Measurements from ENCODE around the gene EFCAB12. TPM values are rescaled to one million over a fixed set of nuclear protein-coding genes. Genes with fewer than 3 reads are reported as not detected.

Gene EFCAB12
- under 0.01 and 0.08 TPM in 2 replicates for total RNA-seq (2014; rRNA removed; shearing (Covaris generic))

DNA sequence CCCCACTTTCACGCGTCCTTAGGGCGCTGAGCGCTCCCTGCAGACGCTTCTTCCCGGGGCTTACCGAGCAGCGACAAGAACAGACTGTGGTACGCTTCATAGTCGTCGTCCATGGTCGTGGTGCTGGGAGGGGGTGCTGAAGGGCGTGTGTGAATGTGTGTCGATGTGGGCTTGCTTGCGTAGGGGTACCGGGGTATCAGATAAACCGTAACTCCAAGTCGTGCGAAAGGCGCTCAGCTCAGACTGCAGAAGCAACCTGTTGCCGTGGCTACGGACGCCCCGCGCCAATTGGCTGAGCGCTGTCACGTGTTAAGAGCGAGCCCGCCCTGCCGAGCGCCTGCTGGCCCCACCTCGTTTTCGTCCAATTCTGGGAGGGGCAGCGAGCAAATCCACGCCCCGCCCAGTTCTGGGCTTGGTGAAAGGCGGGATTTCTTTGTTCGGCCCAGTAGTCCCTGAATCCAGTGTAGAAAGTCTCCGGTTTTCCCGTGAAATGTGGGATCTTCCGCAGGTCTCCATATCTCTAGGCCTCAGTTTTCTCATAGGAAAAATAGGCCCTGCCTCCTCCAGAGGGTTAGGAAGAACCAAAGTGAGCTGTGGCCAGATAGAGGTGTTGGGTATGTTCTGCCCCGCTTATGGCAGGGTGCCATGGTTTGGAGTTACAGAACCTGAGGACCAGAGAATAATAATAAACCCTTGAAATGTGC is at the start of gene EFCAB12:
Gene EFCAB12, minus strand, starts transcription at position 261 of the 704 bp plus-strand sequence. Its CDS starts 148 bp downstream, at position 113.
- DNase-seq (ENCODE audit: low spot score), result peak; percentile 97

DNA sequence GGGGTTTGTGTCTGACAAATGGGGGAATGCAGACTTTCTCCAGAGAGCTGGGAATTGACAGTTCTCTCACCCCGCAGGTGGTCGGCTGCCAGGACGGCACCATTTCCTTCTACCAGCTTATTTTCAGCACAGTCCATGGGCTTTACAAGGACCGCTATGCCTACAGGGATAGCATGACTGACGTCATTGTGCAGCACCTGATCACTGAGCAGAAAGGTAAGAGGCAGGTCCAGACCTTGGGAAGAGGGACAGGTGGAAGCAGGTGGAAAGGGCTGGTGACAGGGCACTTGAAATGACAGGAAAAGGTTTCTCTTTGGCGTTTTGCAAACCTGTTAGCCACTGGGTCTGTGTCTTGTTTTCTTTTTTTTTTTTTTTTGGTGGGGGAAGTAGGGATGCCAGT is 48.1 kb upstream of the EFCAB12 start:
- no peak for DNase-seq (ENCODE audit: low spot score)

DNA sequence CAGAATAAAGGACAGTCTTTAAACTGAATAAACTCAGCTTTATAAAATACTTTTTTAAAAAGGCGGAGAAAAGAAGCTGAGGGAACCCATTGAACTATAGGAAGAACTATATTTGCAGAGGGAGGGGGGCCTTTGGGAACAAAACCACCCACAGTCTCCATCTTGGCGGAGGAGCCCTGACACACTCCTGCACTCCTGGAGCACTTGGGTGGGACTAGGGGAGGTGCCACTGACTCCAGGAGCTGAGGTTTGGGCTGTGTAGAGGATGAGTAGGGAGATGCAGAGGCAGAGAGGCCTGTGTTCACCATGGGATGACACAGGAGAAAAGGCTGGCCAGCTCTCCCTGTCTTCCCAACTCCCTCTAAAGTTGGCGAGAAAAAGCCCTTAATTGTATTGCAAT is 47.4 kb upstream of the EFCAB12 start:
- DNase-seq (ENCODE audit: low spot score), result no peak

DNA sequence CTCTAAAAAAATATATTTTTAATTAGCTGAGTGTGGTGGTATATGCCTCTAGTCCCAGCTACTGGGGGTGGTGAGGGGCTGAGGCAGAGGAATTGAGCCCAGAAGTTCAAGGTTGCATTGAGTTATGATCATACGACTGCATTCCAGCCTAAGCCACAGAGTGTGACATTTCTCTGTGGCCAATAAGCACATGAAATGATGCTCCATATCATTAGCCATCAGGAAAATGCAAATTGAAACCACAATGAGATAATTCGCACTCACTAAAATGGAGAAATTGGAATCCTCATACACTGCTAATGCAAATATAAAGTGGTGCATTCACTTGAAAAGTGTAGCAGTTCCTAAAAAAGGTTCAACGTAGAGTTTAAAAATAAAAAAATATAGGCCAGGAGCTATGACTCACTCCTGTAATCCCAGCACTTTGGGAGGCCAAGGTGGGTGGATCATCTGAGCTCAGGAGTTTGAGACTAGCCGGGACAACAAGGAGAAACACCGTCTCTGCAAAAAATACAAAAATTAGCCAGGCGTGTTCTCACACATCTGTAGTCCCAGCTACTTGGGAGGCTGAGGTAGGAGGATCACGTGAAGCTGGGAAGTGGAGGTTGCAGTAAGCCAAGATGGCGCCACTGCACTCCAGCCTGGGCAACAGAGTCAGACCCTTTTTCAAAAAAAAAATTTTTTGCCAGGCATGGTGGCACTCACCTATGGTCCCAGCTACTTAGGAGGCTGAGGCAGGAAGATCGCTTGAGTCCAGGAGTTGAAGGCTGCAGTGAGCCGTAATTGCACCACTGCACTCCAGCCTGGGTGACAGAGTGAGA is 46.8 kb upstream of the EFCAB12 start:
- no peak for DNase-seq (ENCODE audit: low spot score)

DNA sequence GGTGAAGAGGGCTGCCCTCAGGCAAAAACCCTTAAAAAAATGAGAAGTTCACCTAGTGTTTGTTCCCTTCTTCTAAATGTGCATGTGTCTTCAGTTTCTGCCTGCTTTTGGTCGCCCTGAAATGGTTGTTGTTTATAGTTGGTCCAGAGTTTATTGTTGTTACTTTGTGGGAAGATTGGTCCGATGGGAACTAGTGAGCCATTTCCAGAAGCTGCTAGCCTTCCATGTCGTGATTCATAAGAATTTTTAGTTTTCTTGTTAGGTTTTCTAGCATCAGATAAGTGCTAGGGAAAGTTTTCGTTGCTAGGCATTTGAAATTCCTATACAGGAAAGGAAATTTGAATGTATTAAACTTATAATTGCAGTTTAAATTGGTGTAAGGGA is 45.3 kb upstream of the EFCAB12 start:
- no peak for DNase-seq (ENCODE audit: low spot score)

DNA sequence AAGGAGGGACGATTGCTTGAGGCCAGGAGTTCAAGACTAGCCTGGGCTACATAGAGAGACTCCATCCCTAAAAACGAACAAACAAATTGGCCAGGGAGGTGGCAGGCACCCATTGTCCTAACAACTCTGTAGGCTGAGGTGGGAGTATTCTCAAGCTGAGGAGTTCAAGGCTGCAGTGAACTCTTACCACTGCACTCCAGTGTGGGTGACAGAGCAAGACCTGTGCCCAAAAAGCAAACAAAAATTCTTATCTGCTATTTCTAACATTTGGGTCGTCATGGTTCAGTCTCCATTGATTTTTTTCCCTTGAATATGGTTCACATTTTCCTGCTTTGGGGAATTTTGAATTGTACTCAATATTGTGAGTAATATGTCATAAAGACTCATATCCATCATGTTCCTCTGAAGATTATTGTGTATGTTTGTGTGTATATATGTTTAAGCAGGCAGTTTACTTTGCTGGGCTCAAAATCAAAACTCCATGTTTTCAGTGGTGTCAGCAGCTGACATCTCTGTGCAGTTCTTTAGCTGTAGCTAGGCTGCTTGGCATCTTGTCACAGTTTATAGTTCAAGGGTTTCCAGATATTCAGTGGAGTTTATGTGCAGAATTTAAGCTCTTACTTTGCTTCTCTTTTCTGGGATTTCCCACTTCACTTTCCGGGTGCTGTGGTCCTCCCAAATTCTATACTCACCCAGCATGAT is 44.8 kb upstream of the EFCAB12 start:
- no peak for DNase-seq (ENCODE audit: low spot score)

DNA sequence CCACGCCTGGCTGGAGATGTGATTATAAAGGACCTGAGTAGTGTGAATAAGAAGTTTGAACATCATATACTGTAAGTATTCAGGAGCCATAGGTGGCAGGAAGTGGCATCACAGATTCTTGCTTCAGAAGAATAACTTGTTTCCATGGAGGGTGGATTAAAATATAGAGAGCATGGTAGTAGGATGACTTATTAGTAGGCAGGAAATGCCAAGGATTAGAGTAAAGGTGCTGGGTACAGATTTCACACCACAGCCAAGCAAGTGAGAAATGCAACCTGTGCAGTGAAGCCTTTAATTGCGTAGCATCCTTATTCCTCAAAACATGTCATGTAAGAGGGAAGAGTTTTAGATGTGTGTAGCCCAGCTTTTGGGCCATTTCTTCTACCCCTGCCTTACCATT is 42.4 kb upstream of the EFCAB12 start:
- no peak for DNase-seq (ENCODE audit: low spot score)

DNA sequence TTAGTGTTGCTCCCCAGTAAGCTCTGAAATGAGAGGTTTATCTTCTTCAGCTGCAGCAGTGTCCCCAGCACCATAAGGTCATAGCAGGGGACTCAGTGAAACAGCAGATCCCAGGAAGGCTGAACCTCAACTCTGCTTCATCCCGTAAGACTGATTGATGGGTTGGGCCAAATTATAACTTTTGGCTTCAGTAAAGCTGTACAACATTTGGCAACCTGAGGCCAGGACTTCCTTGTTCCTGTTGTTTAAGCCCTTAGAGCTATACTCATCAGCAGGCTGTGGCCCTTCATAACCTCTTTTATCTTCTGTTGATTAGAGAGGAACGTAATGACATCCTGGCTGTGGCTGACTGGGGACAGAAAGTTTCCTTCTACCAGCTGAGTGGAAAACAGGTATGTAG is 40.6 kb upstream of the EFCAB12 start:
- no peak for DNase-seq (ENCODE audit: low spot score)

DNA sequence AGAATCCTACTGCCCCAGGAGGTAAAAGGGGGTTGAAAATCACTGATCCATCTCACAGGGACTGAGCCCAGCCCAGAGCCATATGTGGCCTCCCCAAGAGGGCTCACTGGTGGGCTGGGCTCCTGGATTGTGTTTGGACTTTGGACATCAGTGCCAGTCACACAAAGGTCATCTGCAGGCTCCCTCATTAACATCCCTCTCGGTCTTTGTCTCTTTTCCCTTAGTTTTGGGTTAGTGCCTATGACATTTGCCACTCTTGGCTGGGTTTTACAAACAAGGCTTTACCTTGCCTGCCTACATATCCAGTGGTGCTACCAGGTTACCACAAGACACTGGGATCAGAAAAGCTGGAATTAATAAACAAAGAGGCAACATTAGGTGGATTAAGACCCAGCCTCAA is 39.5 kb upstream of the EFCAB12 start:
- DNase-seq (ENCODE audit: low spot score), result no peak

DNA sequence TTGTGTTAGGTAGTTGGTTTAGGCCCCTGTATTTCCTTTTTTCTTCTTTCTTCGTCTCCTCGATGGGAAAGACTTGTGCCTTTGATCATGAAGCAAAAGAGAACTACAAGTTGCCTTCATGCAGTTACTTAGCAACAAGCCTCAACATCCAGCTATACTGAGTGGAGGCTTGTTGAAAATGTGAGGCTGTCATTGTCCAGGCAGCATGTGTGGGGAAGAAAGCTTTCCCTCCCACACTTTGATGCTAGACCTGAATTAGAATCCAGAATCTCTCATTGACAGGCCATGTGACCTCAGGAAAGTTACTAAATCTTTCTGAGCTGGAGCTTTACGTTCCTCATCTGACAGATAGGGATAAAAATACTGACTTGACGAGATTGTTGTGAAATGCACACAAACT is 35.3 kb upstream of the EFCAB12 start:
- no peak for DNase-seq (ENCODE audit: low spot score)

DNA sequence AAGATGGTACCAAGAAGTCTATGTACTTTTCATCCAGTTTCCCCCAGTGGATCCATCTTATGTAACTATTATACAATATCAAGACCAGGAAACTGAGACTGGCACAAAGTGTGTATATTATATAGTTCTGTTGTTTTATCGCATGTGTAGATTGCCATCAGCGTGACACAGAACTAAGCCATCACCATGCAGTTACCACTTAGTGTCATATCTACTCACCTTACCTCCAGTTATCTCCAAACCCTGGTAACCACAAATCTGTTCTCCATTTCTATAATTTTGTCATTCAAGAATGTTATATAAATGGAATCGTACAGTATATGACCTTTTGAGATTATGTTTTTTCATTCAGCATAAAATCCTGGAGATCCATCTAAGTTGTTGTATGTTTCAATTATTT is 34.7 kb upstream of the EFCAB12 start:
- DNase-seq (ENCODE audit: low spot score), result no peak

DNA sequence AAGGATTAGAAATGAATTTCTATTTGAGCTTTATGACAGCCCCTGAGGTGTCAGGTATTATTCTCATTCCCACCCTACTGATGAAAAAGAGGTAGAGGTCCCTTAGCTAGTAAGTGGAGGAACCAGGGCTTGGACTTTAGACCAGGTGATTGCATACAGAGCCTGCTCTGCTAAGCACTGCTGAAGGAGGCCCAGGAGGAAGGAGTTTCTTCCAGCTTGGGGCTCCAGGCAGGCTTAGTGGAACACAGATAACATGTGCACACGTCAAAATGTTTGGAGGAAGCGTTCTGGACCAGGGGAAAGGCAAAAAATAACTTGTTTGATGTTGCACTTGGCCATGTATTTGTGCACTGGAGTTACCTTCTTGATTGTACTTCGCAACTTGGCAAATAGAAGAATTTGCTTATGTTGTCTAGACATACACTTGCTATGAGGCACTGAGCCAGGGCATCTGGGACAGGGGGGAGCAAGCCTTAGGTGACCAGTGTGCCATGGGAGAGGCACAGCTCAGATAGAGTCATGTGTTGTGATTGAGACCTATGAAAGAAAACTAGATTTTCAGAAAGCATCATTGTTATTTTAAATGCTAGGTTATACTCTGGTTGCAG is 34.0 kb upstream of the EFCAB12 start:
- no peak for DNase-seq (ENCODE audit: low spot score)

DNA sequence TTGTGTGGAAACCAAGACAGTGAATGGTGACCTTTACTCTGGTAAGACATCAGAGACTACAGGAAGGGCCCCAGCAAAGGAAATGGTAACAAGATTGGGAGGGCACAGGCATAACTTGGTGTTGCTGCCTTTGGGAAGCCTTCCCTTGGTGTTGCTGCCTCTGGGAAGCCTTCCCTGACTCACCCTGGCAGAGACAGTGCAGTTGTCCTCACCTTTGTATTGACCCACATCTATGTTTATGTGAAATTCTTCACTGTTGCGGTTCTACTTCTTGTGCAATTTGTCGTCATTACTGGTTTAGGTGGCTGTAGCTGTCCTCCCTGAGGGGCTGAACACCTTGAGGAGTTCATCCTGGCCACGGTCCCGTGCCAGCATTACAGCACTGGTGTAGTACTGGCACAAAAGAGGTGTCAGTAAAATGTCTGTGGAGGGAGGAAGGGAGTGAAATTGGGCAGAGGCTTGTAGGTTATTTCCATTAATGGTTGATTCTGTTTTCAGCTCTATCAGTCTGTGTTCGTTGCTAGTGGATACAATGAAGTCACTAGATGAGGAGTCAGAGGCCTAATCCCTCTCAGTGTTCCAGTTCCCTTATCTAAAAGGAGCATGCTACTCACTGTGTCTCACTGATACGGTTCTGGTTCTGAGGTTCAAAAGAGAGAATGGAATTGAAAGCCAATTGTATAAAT is 33.2 kb upstream of the EFCAB12 start:
- DNase-seq (ENCODE audit: low spot score), result no peak

DNA sequence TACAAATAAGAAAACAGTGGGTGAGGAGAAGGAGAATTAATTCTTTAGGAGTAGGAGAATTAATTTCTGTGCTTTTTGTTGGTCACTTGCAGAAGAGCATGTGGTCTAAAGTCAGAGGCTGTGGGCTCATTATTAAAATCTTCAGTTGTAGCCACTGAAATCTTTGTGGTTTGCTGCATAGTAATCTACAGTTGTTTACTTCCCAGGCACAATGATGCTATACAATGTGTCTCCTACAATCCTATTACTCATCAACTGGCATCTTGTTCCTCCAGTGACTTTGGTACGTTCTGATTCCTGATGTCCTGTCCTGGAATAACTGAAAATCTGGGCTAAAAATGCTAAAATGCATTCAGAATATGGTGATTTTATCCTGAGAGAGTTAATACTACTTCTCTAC is 32.6 kb upstream of the EFCAB12 start:
- no peak for DNase-seq (ENCODE audit: low spot score)

DNA sequence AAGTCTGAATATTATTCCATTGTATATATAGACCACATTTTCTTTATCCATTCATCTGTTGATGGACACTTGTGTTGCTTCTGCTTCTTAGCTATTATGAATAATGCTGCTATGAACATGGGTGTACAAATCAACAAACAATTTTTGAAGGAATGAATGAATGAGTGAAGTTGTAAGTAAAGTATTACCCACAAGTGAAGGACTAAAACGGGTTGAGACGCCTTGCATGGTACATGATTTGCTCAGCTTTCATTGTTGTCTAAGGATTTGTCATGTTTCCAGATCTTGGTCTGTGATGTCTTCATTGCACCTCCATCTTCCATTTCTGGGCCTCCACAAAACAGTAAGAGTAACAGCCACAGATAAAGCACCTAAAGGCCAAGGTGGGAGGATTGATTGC is 32.1 kb upstream of the EFCAB12 start:
- DNase-seq (ENCODE audit: low spot score), result no peak

DNA sequence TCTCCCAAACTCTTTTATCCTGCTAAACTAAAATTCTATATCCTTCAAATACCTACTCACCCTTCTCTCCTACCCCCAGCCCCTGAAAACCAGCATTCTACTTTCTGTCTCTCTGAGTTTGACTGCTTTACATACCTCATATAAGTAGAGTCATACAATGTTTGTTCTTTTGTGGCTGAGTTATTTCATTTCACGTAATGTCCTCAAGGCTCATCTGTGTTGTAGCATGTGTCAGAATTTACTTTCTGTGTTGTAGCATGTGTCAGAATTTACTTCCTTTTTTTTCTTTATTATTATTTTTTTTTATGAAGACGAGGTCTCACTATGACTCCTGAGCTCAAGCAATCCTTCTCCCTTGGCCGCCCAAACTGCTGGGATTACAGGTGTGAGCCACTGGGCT is 31.7 kb upstream of the EFCAB12 start:
- no peak for DNase-seq (ENCODE audit: low spot score)

DNA sequence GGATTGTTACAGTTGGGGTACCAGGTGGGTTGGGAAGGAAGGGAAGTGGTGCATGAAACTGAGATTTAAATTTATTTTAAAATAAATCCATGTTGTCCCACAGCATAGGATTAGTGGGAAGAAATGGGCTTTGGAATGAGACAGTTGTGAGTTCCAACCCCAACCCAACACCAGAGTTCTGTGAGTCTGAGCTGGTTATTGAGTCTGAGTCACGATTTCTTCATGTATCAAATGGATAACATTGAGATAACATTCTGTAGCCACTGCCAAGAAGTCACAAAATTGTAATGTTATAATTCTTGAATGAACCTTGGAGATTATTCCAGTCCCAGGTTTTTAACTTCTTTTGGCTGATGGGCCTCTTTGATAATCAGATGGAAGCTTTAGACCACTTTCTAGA is 25.3 kb upstream of the EFCAB12 start:
- no peak for DNase-seq (ENCODE audit: low spot score)

DNA sequence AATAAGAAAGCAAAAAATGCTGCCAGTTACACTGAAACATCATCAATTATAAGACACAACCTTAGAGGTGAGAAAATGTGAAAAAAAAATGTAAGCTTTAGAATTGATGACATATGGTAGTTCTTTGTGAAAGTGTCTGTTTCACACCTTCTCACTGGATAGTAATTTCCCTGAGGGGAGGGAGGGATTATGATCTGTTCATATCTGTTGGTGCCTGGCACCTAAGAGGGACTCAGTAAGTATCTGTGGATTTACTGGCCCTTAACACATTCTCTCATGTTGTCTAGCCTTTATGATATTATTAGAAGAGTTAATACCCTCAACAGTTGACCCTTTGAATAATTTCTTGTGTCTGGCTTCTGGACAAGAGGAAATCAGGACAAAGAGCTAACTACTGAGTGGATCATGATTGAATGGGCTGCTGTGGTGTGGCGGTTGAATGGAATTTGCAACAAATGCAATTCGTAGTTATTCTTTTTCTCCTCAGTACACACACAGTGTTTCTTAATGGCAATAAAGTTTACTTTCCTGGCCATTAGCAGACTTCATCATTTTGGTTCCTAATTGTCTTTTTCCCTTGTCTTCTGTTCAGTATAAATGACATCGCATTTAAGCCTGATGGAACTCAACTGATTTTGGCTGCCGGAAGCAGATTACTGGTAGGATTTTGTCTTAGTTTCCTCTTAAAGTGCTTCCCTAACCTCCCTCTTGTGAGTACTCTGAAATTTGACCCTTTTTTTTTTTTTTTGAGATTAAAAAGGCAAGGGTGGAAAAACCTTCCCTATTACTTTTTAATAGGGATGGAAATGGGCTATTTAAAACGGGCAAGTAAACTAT is 21.1 kb upstream of the EFCAB12 start:
- no peak for DNase-seq (ENCODE audit: low spot score)

DNA sequence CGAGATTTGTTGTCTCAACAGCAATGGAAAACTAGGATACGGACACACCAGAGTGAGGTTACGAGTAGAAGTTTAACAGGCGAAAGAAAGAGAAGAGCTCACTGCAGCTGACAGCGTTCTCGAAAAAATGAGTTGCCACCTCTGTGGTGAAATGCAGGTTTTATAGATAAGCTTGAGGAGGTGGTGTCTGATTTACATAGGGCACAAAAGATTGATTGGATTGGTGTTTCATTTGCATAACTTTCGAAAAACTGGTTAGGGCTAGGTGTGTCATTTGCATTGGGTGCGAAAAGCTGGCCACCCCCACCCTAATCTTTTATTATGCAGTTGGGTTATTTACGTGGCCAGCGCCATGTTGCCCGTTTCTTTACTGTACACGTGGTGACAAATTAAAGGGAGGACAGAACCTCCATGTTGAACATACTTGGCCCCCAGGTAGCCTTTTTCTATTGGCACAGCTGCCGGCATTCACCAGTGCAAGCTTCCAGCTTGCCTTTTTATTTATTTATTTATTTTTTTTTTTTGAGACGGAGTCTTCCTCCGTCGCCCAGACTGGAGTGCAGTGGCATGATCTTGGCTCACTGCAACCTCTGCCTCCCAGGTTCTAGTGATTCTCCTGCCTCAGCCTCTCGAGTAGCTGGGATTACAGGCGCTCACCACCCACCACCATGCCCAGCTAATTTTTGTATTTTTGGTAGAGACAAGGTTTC is 19.9 kb upstream of the EFCAB12 start:
- DNase-seq (ENCODE audit: low spot score), result no peak

DNA sequence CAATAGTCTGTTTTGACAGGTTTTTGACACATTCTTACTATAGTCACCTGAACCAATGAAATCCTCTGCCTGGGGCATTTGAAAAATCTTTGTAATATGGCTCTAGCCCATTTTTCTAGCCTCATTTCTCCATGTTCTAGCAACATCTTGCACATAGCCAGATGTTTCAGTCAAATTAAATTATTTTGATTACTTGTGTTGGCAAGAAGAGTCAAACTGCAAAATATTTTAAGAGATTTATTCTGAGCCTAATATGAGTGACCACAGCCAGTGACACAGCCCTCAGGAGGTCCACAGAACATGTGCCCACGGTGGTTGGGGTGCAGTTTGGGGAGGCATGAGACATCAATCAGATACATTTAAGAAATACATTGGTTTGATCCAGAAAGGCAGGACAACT is 18.5 kb upstream of the EFCAB12 start:
- no peak for DNase-seq (ENCODE audit: low spot score)
